ENCODE measurements around the gene PROM1. TPM values are rescaled to one million over a fixed set of nuclear protein-coding genes. Genes with fewer than 3 reads are reported as not detected.

PROM1 gene
- total and polyA plus RNA-seq, 2 experiments from 2014 or later = 36.6 to 66.6 TPM

DNA sequence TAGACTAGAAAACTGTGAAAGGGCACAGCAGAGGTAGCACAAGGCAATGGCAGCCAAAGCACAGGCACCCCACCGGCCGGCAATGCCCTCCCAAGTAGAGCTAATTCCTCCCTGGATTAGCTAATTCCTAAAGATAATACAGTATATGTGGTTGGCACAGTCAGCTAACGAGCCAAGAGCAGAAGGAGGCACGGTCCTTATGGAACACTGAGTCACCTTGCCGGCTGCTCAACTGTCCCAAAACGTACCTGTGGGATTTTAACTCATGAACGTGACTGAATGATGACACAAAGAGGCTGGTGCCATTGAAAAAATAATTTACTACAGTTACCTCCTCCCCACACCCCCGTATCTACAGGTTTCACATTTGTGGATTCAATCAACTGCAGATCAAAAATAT, 136.1 kb downstream of the PROM1 start:
- H2AFZ ChIP-seq = no peak overlapping the region
- no peak overlapping the region for H3K4me3 ChIP-seq
- TF ChIP-seq ZNF114 (CRISPR knock-in tag; IDR thresholded peaks at IDR 0.05) (no peak), CREB1 (CRISPR knock-in tag; IDR thresholded peaks at IDR 0.05; ENCODE audit: low read depth) (no peak), JUNB (IDR thresholded peaks at IDR 0.05; ENCODE audit: unreplicated experiment) (no peak), POLR2AphosphoS5 (IDR thresholded peaks at IDR 0.05; ENCODE audit: low read depth) (no peak), ZNF331 (CRISPR knock-in tag; IDR thresholded peaks at IDR 0.05; ENCODE audit: low read depth) (no peak), EZH2 (IDR thresholded peaks at IDR 0.05; ENCODE audit: low read depth, unreplicated experiment) (no peak), EZH2phosphoT487 (IDR thresholded peaks at IDR 0.05; ENCODE audit: unreplicated experiment) (no peak), STAT1 (IDR thresholded peaks at IDR 0.05; ENCODE audit: unreplicated experiment) (no peak), NANOG (IDR thresholded peaks at IDR 0.05; ENCODE audit: borderline replicate concordance) (no peak)
- TF ChIP-seq, protein P1, sequence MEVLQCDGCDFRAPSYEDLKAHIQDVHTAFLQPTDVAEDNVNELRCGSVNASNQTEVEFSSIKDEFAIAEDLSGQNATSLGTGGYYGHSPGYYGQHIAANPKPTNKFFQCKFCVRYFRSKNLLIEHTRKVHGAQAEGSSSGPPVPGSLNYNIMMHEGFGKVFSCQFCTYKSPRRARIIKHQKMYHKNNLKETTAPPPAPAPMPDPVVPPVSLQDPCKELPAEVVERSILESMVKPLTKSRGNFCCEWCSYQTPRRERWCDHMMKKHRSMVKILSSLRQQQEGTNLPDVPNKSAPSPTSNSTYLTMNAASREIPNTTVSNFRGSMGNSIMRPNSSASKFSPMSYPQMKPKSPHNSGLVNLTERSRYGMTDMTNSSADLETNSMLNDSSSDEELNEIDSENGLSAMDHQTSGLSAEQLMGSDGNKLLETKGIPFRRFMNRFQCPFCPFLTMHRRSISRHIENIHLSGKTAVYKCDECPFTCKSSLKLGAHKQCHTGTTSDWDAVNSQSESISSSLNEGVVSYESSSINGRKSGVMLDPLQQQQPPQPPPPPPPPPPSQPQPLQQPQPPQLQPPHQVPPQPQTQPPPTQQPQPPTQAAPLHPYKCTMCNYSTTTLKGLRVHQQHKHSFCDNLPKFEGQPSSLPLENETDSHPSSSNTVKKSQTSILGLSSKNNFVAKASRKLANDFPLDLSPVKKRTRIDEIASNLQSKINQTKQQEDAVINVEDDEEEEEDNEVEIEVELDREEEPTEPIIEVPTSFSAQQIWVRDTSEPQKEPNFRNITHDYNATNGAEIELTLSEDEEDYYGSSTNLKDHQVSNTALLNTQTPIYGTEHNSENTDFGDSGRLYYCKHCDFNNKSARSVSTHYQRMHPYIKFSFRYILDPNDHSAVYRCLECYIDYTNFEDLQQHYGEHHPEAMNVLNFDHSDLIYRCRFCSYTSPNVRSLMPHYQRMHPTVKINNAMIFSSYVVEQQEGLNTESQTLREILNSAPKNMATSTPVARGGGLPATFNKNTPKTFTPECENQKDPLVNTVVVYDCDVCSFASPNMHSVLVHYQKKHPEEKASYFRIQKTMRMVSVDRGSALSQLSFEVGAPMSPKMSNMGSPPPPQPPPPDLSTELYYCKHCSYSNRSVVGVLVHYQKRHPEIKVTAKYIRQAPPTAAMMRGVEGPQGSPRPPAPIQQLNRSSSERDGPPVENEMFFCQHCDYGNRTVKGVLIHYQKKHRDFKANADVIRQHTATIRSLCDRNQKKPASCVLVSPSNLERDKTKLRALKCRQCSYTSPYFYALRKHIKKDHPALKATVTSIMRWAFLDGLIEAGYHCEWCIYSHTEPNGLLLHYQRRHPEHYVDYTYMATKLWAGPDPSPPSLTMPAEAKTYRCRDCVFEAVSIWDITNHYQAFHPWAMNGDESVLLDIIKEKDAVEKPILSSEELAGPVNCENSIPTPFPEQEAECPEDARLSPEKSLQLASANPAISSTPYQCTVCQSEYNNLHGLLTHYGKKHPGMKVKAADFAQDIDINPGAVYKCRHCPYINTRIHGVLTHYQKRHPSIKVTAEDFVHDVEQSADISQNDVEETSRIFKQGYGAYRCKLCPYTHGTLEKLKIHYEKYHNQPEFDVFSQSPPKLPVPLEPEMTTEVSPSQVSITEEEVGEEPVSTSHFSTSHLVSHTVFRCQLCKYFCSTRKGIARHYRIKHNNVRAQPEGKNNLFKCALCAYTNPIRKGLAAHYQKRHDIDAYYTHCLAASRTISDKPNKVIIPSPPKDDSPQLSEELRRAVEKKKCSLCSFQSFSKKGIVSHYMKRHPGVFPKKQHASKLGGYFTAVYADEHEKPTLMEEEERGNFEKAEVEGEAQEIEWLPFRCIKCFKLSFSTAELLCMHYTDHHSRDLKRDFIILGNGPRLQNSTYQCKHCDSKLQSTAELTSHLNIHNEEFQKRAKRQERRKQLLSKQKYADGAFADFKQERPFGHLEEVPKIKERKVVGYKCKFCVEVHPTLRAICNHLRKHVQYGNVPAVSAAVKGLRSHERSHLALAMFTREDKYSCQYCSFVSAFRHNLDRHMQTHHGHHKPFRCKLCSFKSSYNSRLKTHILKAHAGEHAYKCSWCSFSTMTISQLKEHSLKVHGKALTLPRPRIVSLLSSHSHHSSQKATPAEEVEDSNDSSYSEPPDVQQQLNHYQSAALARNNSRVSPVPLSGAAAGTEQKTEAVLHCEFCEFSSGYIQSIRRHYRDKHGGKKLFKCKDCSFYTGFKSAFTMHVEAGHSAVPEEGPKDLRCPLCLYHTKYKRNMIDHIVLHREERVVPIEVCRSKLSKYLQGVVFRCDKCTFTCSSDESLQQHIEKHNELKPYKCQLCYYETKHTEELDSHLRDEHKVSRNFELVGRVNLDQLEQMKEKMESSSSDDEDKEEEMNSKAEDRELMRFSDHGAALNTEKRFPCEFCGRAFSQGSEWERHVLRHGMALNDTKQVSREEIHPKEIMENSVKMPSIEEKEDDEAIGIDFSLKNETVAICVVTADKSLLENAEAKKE (CRISPR knock-in tag; IDR thresholded peaks at IDR 0.05) = no peak
- TF ChIP-seq, protein P2, sequence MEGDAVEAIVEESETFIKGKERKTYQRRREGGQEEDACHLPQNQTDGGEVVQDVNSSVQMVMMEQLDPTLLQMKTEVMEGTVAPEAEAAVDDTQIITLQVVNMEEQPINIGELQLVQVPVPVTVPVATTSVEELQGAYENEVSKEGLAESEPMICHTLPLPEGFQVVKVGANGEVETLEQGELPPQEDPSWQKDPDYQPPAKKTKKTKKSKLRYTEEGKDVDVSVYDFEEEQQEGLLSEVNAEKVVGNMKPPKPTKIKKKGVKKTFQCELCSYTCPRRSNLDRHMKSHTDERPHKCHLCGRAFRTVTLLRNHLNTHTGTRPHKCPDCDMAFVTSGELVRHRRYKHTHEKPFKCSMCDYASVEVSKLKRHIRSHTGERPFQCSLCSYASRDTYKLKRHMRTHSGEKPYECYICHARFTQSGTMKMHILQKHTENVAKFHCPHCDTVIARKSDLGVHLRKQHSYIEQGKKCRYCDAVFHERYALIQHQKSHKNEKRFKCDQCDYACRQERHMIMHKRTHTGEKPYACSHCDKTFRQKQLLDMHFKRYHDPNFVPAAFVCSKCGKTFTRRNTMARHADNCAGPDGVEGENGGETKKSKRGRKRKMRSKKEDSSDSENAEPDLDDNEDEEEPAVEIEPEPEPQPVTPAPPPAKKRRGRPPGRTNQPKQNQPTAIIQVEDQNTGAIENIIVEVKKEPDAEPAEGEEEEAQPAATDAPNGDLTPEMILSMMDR (conservative IDR thresholded peaks at IDR 0.05; ENCODE audit: low read depth in 2 of 2) = no peak
- TF ChIP-seq, protein P3, sequence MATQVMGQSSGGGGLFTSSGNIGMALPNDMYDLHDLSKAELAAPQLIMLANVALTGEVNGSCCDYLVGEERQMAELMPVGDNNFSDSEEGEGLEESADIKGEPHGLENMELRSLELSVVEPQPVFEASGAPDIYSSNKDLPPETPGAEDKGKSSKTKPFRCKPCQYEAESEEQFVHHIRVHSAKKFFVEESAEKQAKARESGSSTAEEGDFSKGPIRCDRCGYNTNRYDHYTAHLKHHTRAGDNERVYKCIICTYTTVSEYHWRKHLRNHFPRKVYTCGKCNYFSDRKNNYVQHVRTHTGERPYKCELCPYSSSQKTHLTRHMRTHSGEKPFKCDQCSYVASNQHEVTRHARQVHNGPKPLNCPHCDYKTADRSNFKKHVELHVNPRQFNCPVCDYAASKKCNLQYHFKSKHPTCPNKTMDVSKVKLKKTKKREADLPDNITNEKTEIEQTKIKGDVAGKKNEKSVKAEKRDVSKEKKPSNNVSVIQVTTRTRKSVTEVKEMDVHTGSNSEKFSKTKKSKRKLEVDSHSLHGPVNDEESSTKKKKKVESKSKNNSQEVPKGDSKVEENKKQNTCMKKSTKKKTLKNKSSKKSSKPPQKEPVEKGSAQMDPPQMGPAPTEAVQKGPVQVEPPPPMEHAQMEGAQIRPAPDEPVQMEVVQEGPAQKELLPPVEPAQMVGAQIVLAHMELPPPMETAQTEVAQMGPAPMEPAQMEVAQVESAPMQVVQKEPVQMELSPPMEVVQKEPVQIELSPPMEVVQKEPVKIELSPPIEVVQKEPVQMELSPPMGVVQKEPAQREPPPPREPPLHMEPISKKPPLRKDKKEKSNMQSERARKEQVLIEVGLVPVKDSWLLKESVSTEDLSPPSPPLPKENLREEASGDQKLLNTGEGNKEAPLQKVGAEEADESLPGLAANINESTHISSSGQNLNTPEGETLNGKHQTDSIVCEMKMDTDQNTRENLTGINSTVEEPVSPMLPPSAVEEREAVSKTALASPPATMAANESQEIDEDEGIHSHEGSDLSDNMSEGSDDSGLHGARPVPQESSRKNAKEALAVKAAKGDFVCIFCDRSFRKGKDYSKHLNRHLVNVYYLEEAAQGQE (IDR thresholded peaks at IDR 0.05; ENCODE audit: unreplicated experiment) = no peak
- TF ChIP-seq, protein P4, sequence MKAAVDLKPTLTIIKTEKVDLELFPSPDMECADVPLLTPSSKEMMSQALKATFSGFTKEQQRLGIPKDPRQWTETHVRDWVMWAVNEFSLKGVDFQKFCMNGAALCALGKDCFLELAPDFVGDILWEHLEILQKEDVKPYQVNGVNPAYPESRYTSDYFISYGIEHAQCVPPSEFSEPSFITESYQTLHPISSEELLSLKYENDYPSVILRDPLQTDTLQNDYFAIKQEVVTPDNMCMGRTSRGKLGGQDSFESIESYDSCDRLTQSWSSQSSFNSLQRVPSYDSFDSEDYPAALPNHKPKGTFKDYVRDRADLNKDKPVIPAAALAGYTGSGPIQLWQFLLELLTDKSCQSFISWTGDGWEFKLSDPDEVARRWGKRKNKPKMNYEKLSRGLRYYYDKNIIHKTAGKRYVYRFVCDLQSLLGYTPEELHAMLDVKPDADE (IDR thresholded peaks at IDR 0.05) = no peak
- H3K36me3 Mint-ChIP-seq (ENCODE audit: low read depth) = no peaks in the 10 kb centered on the region
- H3K4me1 ChIP-seq (ENCODE audit: insufficient read depth) = no peaks in the 10 kb centered on the region
- ATAC-seq (no peak), DNase-seq (ENCODE audit: low spot score) (no peak)
- H4K20me1 ChIP-seq (replicated peaks; ENCODE audit: insufficient read depth) = no peaks in the 10 kb centered on the region
- H3K4me1 Mint-ChIP-seq = no peaks in the 10 kb centered on the region
- H3K79me2 ChIP-seq (replicated peaks; ENCODE audit: insufficient read depth) = no peaks in the 10 kb centered on the region
- no peaks in the 10 kb centered on the region for H3F3A ChIP-seq (replicated peaks; ENCODE audit: low read depth)
- H3K27ac ChIP-seq (ENCODE audit: low read depth) = no peak overlapping the region
- no peak overlapping the region for H3K27ac Mint-ChIP-seq
- no peak overlapping the region for H3K4me3 Mint-ChIP-seq
- no peak overlapping the region for H3K4me2 ChIP-seq
- H3K27me3 Mint-ChIP-seq (ENCODE audit: insufficient read depth, low read depth, poor library complexity) = peaks cover 6% of the 10 kb centered on the region
- no peaks in the 10 kb centered on the region for H3K9me3 Mint-ChIP-seq
- H3K36me3 ChIP-seq (ENCODE audit: insufficient read depth) = no peaks in the 10 kb centered on the region
- peaks cover 23% of the 10 kb centered on the region for H3K9me2 ChIP-seq (ENCODE audit: insufficient read depth)
- no peaks in the 10 kb centered on the region for H3K27me3 ChIP-seq (ENCODE audit: insufficient read depth)
